Activated naive CD4-positive, alpha-beta T cell treated with anti-CD3 and anti-CD28 coated beads, Interleukin-2, amount 50 U/mL, for 24 hours (primary cell): Measurements from ENCODE around the gene HERC2.
"Not testable (repeated sequence)": the region's sequence is repeated elsewhere in the genome, so short reads cannot be mapped to it uniquely, and the experiment has no call there.

ENCODE experiments used
- H3K27ac Mint-ChIP-seq: one replicate; pipeline ENCODE4 v1.8.0; 2021; ENCODE audit warnings: mild to moderate bottlenecking, mixed read lengths
- H3K27me3 Mint-ChIP-seq: one replicate; pipeline ENCODE4 v1.8.0; 2021; ENCODE audit warnings: mixed read lengths
- H3K36me3 Mint-ChIP-seq: one replicate; pipeline ENCODE4 v1.8.0; 2021; ENCODE audit warnings: mixed read lengths
- H3K4me1 Mint-ChIP-seq: one replicate; pipeline ENCODE4 v1.8.0; 2021; ENCODE audit warnings: mixed read lengths
- H3K4me3 Mint-ChIP-seq: one replicate; pipeline ENCODE4 v1.8.0; 2021; ENCODE audit warnings: mild to moderate bottlenecking, mixed read lengths
- H3K9me3 Mint-ChIP-seq: one replicate; pipeline ENCODE4 v1.8.0; 2021; ENCODE audit warnings: mixed read lengths

HERC2 gene

DNA sequence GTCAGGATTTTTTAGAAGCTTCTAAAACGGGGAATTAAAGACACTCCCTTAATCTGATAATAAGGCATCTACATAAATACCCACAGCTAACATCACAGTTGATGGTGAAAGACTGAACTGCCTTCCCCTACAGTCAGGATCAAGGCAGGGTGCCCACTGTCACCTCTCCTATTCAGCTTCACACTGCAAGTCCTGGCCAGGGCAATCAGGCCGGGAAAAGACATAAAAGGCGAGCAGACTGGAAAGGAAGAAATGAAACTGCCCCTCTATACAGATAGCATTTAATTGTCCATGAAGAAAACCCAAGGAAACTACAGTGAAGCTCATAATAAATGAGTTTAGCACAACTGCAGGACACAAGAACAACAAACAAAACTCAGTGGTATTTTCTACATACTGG lies 61.7 kb downstream of the HERC2 start:
- H3K9me3 Mint-ChIP-seq, result no peaks in the 10 kb centered on the region
- H3K4me3 Mint-ChIP-seq, result no peak overlapping the region
- H3K27ac Mint-ChIP-seq, result no peak overlapping the region
- peaks cover 21% of the 10 kb centered on the region for H3K4me1 Mint-ChIP-seq
- H3K27me3 Mint-ChIP-seq, result no peaks in the 10 kb centered on the region
- peaks cover 14% of the 10 kb centered on the region for H3K36me3 Mint-ChIP-seq

DNA sequence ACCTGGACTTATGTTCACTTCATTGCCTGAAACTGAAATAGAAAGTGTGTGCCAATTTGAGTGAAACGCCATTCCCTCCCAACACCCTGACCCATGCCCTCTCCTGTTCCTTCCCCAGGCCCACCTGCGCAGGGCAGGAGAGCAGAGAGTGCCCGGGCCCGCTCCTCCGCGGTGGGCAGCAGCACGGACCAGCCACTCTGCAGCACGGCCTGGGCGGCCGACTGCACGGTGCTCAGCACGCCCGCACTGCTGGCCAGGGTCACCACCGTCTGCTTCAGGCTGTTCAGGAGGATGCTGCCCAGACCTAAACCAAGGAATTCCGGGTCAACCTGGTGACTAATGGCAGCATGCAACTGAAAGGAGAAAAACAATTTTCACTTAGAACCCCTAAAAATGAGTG lies 66.0 kb downstream of the HERC2 start:
- Mint-ChIP-seq H3K36me3 (peaks cover 23% of the 10 kb centered on the region), H3K27ac (no peak overlapping the region)

DNA sequence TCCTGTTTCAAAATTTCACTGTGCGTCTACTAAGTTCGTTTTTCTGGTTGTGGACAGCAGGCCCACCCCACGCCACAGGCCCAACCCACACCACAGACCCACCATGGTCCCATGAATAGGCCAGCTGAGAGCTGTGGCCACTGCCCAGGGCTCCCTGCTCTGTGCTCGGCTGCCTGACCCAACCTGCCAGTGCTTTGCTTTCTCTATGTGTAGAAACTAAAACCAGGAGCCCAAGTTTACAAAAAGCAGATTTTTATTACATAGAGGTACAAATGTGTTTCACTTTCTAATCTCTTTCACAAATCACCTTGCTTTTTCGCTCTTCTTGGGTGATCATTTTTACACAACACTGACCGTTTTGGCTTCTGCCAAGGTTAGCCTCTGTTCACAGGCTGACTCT lies 69.1 kb downstream of the HERC2 start:
- H3K27ac Mint-ChIP-seq, result no peak overlapping the region

More for the DNA sequence above, 66.0 kb downstream of the HERC2 start:
- no peak overlapping the region for H3K4me3 Mint-ChIP-seq
- peaks cover 2% of the 10 kb centered on the region for H3K4me1 Mint-ChIP-seq
- H3K9me3 Mint-ChIP-seq, result no peaks in the 10 kb centered on the region
- no peaks in the 10 kb centered on the region for H3K27me3 Mint-ChIP-seq

DNA sequence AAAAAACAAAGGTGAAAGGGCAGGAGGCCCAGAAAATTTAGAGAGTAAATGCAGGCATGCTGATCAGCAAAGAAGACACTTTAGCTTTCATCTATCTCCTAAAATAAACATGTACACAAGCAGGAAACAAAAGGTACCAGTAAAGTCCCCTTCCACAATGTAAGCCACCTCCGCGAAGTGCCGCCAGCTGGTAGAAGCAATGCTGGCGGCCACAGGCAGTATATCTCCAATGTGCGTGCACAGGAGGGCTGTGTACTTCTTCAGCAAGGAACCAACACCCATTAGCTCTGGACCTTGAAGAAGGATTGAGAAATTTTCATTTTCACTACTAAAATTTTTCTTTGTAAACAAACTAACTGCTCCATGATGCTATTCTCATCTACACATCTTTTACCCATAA lies 75.4 kb downstream of the HERC2 start:
- Mint-ChIP-seq H3K27ac (no peak overlapping the region), H3K4me1 (no peaks in the 10 kb centered on the region), H3K9me3 (no peaks in the 10 kb centered on the region), H3K27me3 (no peaks in the 10 kb centered on the region), H3K36me3 (peaks cover 44% of the 10 kb centered on the region), H3K4me3 (no peak overlapping the region)

More for the DNA sequence above, 69.1 kb downstream of the HERC2 start:
- Mint-ChIP-seq H3K4me3 (no peak overlapping the region), H3K36me3 (peaks cover 35% of the 10 kb centered on the region), H3K4me1 (no peaks in the 10 kb centered on the region), H3K27me3 (no peaks in the 10 kb centered on the region), H3K9me3 (no peaks in the 10 kb centered on the region)

DNA sequence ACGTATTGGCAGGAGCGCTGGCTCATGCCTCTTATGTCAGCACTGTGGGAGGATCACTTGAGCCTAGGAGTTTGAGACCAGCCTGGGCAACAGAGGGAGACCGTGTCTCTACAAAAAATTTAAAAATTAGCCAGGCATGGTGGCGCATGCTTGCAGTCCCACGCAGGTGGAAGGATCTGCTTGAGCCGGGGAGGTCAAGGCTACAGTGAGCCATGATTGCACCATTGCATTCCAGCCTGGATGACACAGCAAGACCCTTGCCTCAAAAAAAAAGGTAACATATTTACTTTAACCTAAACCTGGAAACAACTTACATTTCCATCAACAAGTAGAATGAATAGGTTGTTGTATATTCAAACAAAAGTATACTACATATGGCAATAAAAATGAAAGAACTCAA lies 78.1 kb downstream of the HERC2 start:
- H3K9me3 Mint-ChIP-seq, result no peaks in the 10 kb centered on the region
- peaks cover 47% of the 10 kb centered on the region for H3K36me3 Mint-ChIP-seq
- H3K4me1 Mint-ChIP-seq, result no peaks in the 10 kb centered on the region
- H3K27me3 Mint-ChIP-seq, result no peaks in the 10 kb centered on the region
- no peak overlapping the region for H3K4me3 Mint-ChIP-seq
- no peak overlapping the region for H3K27ac Mint-ChIP-seq

DNA sequence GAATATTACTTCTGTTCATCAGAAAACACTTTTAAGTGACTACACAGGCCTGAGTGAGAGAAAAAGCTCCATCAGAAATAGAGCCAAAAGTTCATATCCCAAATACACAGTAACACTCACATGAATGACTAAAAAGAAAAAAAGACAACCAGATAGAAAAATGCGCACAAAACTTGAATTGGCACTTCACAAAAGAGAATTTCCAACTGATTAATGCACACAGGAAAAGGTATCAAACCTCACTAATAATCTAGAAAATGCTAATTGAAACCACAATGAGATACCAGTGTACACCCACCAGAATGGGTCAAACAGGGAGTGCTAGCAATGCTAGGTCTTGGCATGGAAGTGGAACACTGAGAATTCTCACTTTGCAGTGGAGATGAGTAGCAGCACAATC lies 78.6 kb downstream of the HERC2 start:
- no peak overlapping the region for H3K27ac Mint-ChIP-seq
- H3K4me3 Mint-ChIP-seq, result no peak overlapping the region
- H3K4me1 Mint-ChIP-seq, result no peaks in the 10 kb centered on the region
- no peaks in the 10 kb centered on the region for H3K27me3 Mint-ChIP-seq
- H3K36me3 Mint-ChIP-seq, result peaks cover 44% of the 10 kb centered on the region
- no peaks in the 10 kb centered on the region for H3K9me3 Mint-ChIP-seq

DNA sequence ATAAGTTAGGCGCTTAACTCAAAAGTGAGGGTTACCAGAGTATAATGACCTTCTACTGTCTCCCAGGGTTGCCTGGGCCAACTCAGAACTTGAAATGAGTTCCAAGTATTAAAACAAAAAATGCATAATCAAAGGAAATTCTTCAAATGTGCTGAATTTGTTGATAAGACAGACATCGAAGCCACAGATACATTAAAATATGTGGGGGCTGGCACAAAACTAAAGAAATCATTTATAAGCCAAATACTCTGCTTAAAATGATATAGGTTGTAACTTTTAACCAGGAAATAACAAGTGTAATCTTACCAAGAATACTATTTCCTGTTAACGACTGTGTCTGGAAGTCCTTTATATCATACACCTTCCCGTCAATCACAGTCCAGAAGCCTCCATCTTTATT lies 83.7 kb downstream of the HERC2 start:
- not testable (repeated sequence) for H3K4me3 Mint-ChIP-seq
- H3K36me3 Mint-ChIP-seq, result peaks cover 28% of the 10 kb centered on the region

DNA sequence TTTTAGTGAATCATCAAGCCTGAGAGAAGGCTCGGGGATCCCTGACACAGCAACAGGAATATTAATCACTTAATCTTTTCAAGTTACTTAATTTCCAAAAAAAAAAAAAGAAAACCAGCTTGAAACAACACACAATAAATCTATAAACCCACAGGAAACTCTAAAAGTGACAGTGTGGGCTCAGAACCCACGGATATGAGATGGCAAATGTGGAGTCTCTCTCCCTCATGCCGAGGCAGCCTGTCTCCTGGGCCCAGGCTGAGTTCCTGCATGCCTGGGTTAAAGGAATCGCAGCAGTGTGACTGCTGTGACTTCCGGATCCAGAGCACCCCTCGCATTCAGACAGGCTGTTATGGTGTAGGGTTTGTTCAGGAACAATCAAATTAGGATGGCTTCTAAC lies 90.2 kb downstream of the HERC2 start:
- not testable (repeated sequence) for H3K27me3 Mint-ChIP-seq, H3K4me3 Mint-ChIP-seq, H3K4me1 Mint-ChIP-seq, H3K27ac Mint-ChIP-seq, H3K9me3 Mint-ChIP-seq
- H3K36me3 Mint-ChIP-seq, result peaks cover 19% of the 10 kb centered on the region

More for the DNA sequence above, 83.7 kb downstream of the HERC2 start:
- not testable (repeated sequence) for H3K27ac Mint-ChIP-seq, H3K4me1 Mint-ChIP-seq, H3K27me3 Mint-ChIP-seq, H3K9me3 Mint-ChIP-seq

DNA sequence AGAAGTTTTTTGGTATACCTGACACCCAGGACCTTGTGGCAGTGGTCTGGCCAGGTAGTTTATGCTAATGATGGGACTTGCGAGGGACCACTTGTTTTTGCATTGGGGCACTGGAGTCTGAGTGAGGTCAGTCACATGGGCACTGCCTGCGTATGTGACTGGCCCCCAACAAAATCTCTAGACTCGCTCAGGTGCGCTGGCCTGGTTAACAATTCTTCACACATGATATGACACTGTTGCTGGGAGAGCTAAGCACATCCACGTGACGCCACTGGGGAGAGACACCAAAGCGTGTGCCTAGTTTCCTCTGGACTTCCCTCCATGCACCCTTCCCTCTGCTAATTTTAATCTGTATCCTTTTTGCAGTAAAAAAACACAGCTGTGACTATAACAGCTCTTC lies 90.6 kb downstream of the HERC2 start:
- H3K27me3 Mint-ChIP-seq, H3K9me3 Mint-ChIP-seq, H3K4me1 Mint-ChIP-seq, H3K27ac Mint-ChIP-seq, H3K4me3 Mint-ChIP-seq: not testable (repeated sequence)
- H3K36me3 Mint-ChIP-seq, result peaks cover 20% of the 10 kb centered on the region

DNA sequence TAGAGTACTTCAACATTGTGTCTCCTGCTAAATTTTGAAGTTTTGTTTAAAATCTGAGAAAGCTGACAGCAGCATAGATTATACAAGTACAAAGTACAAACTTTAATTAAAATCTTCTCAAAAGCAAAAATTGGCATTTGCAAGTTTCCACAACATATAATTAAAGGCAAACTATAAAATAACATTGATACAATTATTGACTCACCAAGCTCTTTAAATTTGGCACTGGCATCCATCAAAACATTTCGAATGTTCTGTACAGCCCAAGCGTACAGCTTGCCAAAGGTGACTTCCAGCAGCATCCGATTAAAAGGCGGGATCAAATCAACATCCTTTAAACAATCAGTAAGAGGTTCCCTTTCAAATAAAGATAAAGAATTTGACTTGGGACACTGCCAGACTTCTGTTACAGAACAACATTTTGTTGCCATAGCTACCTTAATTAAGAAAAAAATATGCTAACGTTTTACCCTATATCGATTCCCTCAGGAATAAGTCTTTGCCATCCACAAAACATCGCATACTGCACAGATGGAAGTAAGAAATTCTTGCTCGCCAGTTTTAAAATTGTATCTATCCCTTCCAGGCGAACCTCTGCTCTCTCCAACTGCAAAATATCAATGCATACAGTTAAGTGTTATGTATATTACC lies 92.9 kb downstream of the HERC2 start:
- peaks cover 27% of the 10 kb centered on the region for H3K36me3 Mint-ChIP-seq
- not testable (repeated sequence) for H3K4me1 Mint-ChIP-seq, H3K27ac Mint-ChIP-seq

DNA sequence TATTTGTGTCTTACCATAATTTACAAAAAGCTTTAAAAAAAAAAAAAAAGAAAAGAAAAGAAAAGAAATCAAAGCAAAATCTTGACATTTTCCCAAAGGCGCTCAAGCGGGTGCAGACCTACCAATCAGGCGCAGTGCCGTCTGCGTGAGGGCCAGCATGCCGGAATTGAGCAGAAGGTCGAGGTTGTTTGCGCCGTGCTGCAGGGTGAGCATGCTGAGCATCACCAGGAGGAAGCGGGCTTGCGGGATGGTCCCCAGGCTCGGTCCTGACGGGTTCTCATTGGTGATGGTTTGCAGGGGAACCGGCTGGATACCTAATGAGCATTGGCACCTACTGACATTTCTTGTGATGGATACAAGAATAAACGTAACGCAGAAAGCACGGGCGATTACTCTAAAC lies 93.9 kb downstream of the HERC2 start:
- Mint-ChIP-seq H3K27ac (no peak overlapping the region), H3K9me3 (no peaks in the 10 kb centered on the region), H3K27me3 (no peaks in the 10 kb centered on the region), H3K36me3 (peaks cover 26% of the 10 kb centered on the region), H3K4me3 (no peak overlapping the region), H3K4me1 (no peaks in the 10 kb centered on the region)

More for the DNA sequence above, 92.9 kb downstream of the HERC2 start:
- H3K9me3 Mint-ChIP-seq, H3K4me3 Mint-ChIP-seq, H3K27me3 Mint-ChIP-seq: not testable (repeated sequence)

DNA sequence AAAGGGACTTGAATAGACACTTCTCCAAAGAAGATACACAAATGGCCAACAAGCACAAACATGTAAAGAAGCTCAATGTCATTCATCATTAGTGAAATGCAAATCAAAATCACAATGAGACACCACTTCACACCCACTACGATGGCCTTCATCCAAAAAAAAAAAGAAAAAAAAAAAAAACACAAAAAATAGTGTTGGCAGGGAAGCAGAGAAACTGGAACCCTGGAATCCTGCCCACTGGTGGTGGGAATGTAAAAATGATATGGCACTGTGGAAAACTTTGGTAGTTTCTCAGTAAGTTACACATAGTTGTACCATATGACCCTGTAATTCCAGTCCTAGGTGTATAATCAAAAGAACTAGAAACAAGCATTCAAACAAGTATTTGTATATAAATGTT lies 94.7 kb downstream of the HERC2 start:
- peaks cover 25% of the 10 kb centered on the region for H3K36me3 Mint-ChIP-seq
- not testable (repeated sequence) for H3K27ac Mint-ChIP-seq, H3K27me3 Mint-ChIP-seq, H3K4me3 Mint-ChIP-seq, H3K4me1 Mint-ChIP-seq, H3K9me3 Mint-ChIP-seq

DNA sequence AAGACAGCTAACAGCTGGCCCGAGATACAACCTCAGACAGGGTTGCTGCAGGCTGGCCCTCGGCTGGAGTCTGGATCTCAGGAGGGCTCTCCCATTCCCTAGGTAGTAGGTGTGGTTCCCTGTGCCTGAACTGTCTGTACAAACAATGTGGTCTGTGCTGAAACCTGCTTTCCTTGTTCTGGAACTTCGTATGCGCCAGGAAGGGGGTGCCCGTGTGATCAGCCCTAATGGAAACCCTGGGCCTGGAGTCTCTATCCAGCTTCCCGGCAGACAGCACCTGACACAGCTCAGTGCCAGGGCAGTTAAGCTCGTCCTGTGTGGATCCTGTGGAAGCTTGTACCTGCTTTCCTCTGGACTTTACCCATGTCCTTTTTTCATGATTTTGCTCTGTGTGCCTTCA lies 99.4 kb downstream of the HERC2 start:
- H3K9me3 Mint-ChIP-seq, H3K4me1 Mint-ChIP-seq, H3K4me3 Mint-ChIP-seq, H3K27ac Mint-ChIP-seq, H3K27me3 Mint-ChIP-seq: not testable (repeated sequence)
- H3K36me3 Mint-ChIP-seq, result peaks cover 22% of the 10 kb centered on the region

DNA sequence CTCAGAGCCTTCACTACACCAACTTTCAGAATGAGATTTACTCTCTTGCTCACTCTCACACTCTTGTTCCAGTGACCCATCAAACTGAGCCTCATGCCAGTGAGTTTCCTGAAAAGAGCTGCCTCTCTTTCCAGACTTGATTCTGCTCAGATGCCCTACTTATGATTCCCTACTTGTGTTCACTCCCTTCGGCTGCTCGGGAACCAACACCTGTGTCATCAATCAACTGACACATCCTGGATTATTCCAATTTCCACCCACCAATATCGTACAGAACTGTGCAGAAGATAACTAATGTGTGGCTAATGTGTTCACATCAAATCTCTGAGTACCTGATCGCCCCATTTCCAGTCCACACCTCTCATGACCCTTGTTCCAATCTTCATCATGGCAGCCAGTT lies 100.3 kb downstream of the HERC2 start:
- not testable (repeated sequence) for H3K4me1 Mint-ChIP-seq, H3K9me3 Mint-ChIP-seq, H3K27ac Mint-ChIP-seq, H3K4me3 Mint-ChIP-seq, H3K27me3 Mint-ChIP-seq
- peaks cover 22% of the 10 kb centered on the region for H3K36me3 Mint-ChIP-seq

DNA sequence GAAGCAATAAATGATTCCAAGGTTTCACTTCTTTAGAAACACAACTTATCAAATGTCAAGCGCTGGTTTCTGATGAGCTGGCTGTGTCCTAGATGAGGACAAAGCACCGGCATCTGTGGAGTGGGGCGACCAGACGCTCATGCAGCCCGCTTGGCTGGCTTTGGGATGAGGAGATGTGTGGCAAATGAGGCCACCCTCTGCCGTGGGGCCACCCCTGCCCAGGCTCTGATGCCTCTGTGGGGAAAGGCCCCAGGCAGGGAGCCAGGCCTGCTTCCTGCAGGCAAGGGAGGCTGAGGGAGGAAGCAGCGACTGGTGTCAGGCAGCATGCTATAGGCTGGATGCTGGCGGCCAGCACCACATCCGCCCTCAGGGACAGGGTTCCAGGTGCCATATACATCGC lies 102.9 kb downstream of the HERC2 start:
- Mint-ChIP-seq H3K36me3 (peaks cover 11% of the 10 kb centered on the region), H3K9me3 (no peaks in the 10 kb centered on the region), H3K27ac (no peak overlapping the region), H3K27me3 (no peaks in the 10 kb centered on the region), H3K4me3 (no peak overlapping the region), H3K4me1 (no peaks in the 10 kb centered on the region)

DNA sequence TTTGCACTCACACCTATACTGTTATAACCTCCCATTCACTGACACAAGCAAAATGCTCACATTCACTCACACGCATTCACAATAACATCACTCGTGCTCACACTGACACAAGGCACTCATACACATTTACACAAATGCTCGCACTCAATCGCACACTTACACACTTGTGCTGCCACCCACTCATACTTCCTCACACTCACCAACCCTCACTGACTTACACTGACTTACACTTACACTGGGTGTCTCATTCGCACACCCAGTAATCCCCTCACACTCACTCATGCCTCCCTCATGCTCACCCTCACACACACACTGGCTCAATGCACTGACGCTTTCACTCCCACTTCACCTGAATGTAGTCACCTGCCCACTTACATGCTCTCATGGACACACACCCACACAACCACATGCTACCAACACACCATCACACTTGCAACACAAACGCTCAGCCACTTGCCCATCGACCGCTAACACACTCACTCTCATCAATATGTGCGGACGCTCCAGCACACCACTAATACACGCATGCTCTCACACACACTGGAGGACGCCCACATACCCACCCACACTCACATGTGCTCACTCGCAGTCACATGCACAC lies 104.9 kb downstream of the HERC2 start:
- not testable (repeated sequence) for H3K4me3 Mint-ChIP-seq, H3K27ac Mint-ChIP-seq, H3K36me3 Mint-ChIP-seq, H3K4me1 Mint-ChIP-seq, H3K27me3 Mint-ChIP-seq, H3K9me3 Mint-ChIP-seq

DNA sequence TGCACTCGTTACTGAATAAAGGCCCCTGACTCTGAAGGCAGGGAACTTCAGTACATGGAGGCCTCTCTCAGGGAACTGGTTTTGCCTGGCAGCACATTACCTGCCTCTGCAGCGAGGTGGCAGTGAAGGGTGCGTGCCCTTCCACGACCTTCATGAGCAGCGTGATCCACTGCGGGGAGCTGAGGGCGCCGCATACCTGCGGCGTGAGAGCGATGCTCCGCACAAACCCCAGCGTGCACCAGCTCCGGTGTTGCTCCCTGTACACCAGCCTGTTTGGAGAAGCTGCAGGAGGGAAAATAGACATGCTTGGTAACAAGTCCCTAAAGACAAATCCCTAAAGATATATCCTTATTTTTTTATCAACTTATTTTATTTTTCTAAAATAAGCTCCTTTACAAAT lies 106.5 kb downstream of the HERC2 start:
- H3K27me3 Mint-ChIP-seq, H3K27ac Mint-ChIP-seq, H3K36me3 Mint-ChIP-seq: not testable (repeated sequence)

More for the DNA sequence above, 106.5 kb downstream of the HERC2 start:
- H3K9me3 Mint-ChIP-seq, H3K4me3 Mint-ChIP-seq, H3K4me1 Mint-ChIP-seq: not testable (repeated sequence)
